SH-SY5Y (cell line): ENCODE measurements around the gene GSTA5.

ENCODE experiments used
- GATA2 ChIP-seq: IDR thresholded peaks from 2 replicates; pipeline ENCODE4 v1.6.1; 2011; ENCODE audit warnings: mild to moderate bottlenecking, low read depth, low read length
- GATA3 ChIP-seq: IDR thresholded peaks from 2 replicates; pipeline ENCODE4 v1.6.1; 2011; ENCODE audit warnings: low read depth, mild to moderate bottlenecking, low read length, moderate library complexity

DNA sequence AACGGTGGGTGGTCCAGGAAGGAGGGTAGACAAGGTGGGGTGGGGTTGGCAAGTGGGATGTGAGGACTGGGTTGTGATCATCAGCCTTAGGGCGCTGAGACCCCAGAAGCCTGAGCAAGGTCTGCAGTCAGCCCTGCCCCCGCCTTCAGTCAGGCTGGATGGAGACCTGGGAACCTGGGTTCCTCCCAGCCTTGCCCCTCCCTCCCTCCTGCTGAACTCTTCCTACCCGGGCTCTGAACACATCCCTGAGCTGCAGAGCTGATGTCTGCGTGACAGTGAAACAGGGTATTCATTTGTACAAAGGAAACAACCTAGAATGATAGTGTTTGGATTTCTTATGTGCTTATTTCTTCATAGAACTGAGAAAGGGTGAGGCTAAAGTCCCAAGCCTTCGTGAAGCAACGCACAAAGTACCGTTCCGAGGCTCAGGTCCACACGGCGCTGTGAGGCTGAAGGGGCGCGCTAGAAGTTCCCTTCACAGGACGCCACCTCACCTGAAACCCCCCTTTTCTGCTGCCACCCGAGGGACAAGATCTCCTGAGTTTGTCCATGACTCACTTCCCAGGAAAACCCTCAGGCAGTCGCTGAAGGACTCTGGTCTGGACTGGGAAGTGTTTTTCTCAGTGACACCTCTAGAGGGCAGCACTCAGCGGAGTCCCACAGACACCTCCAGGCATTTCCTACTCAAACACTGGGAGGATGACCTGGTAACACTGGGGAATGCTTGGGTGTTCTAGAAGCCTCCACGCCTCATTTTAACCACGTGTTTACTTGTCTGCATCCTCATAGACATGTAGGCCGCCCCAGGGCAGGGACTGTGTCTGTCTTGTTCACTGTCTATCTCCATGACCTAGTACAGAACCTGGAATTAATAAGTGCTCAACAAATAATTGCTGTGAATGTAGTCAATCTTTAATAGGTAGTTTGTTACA is 1.2 kb downstream of the GSTA5 start:
- TF ChIP-seq GATA3 (no peak), GATA2 (no peak)
